ENCODE results near the gene NUDT3. TPM values are rescaled to one million over a fixed set of nuclear protein-coding genes. Genes with fewer than 3 reads are reported as not detected.

Gene NUDT3
- total RNA-seq, 1 experiment from 2014 or later = 23.6 TPM

DNA sequence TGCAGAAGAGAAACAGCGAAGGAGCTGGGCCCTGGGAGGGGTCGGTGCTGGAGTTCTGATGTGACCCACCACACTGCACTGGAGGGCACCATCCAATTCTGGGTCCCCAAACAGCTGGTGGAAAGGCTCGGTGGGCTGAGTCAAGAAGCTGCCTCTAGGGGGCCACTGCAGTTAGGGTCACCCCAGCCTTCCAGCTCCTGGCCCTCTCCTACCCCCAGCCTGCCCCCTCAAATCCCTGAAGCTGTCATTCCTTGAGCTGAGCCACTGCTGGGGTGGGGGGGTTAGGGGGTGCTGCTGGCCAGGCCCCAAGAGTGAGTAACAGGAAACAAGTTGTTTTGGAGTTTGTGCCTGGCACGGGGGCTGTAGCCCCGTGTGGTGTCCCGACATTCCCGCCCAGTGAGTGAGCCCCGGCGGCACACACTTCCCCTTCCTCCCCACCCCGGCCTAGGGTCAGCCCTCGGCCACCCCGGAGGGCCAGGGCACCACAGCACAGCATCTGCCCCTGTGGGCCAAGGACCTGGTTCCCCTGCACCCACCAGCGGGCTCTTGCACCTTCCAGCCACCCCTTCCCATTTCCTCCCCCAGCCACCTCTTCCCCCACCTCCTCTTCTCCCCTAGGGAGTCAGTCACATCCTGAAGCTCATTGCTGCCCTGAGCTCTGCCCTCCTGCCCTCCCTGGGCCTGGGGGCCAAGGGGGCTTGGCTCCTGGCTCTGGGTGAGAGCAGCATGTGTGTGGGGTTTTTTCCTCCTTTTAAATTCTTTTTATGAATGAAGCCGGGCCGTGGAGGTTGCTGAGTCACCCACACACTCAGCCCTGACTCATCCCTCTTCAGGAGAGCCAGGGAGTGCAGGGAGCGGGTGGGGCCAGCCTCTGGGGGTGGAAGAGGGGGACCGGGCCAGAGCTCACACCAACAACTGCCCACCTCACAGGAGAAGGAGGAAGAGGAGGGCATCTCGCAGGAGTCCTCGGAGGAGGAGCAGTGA, 148.3 kb downstream of the NUDT3 start:
- DNase-seq (ENCODE audit: unreplicated experiment) = peak; percentile 95
- ChIA-PET POLR2A (no interaction called here), CTCF (interaction anchor here (0.9 to 1.6 kb wide), 2 partner anchors 48 to 171 kb away, joined by 3 to 6 read pairs; no protein-coding TSS in a partner anchor)
- Mint-ChIP-seq H3K27ac (ENCODE audit: low read depth, unreplicated experiment) (peak overlapping the region; percentile 63), H3K4me1 (ENCODE audit: insufficient read depth, unreplicated experiment) (peaks cover 56% of the 10 kb centered on the region), H3K9me3 (ENCODE audit: unreplicated experiment) (no peaks in the 10 kb centered on the region), H3K4me3 (ENCODE audit: unreplicated experiment) (peak overlapping the region; percentile 59), H3K27me3 (ENCODE audit: insufficient read depth, unreplicated experiment) (no peaks in the 10 kb centered on the region), H3K36me3 (ENCODE audit: insufficient read depth, unreplicated experiment) (peaks cover 4% of the 10 kb centered on the region)
- no TSS peak for BruUV-seq (replicated peaks)
- TF ChIP-seq, protein P1, sequence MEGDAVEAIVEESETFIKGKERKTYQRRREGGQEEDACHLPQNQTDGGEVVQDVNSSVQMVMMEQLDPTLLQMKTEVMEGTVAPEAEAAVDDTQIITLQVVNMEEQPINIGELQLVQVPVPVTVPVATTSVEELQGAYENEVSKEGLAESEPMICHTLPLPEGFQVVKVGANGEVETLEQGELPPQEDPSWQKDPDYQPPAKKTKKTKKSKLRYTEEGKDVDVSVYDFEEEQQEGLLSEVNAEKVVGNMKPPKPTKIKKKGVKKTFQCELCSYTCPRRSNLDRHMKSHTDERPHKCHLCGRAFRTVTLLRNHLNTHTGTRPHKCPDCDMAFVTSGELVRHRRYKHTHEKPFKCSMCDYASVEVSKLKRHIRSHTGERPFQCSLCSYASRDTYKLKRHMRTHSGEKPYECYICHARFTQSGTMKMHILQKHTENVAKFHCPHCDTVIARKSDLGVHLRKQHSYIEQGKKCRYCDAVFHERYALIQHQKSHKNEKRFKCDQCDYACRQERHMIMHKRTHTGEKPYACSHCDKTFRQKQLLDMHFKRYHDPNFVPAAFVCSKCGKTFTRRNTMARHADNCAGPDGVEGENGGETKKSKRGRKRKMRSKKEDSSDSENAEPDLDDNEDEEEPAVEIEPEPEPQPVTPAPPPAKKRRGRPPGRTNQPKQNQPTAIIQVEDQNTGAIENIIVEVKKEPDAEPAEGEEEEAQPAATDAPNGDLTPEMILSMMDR (IDR thresholded peaks at IDR 0.05; ENCODE audit: unreplicated experiment) = peak; percentile 26
- intact Hi-C loops (cut with micrococcal nuclease) = loop anchor here (1.0 kb wide), 1 partner anchor 48 kb away; no protein-coding TSS in a partner anchor

DNA sequence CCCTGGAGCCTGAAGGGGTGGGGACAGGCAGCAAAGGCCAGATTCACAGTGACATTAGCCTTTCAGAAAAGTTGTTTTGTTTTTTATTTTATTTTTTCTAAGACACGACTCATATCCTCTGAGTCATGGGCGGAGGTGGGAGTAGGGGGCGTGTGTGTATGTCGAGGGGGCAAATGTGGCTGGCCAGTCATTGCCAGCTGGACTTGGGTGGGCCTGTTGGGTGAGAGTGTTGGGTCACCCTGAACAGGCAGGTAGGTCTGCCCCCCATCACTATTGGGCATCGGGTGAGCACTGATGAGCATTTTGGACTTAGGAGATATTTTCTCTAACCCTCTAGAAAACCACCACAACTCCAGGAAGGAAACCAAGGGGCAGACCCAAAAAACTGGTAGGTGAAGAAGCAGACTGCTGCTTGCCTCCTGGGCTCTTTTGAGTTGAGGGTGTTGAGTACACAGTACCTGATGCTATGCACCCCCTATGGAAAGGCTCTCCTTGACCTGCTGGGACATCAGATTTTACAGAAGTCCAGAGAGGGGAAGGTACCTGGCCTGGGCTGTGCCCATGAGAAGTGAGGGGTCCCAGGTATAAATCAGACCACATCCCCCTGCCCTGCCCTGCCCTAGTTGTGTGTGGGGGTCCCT, 149.2 kb downstream of the NUDT3 start:
- no TSS peak for BruUV-seq (replicated peaks)
- Mint-ChIP-seq H3K9me3 (ENCODE audit: unreplicated experiment) (no peaks in the 10 kb centered on the region), H3K4me1 (ENCODE audit: insufficient read depth, unreplicated experiment) (peaks cover 60% of the 10 kb centered on the region), H3K36me3 (ENCODE audit: insufficient read depth, unreplicated experiment) (peaks cover 4% of the 10 kb centered on the region), H3K4me3 (ENCODE audit: unreplicated experiment) (no peak overlapping the region), H3K27me3 (ENCODE audit: insufficient read depth, unreplicated experiment) (no peaks in the 10 kb centered on the region), H3K27ac (ENCODE audit: low read depth, unreplicated experiment) (no peak overlapping the region)
- intact Hi-C loops (cut with micrococcal nuclease) = no loop called here
- POLR2A ChIA-PET = no interaction called here
- DNase-seq (ENCODE audit: unreplicated experiment) = peak; percentile 21
- TF ChIP-seq, protein P1 (IDR thresholded peaks at IDR 0.05; ENCODE audit: unreplicated experiment) = no peak
- CTCF ChIA-PET = interaction anchor here (1.6 kb wide), 1 partner anchor 171 kb away, joined by 6 read pairs; no protein-coding TSS in a partner anchor

DNA sequence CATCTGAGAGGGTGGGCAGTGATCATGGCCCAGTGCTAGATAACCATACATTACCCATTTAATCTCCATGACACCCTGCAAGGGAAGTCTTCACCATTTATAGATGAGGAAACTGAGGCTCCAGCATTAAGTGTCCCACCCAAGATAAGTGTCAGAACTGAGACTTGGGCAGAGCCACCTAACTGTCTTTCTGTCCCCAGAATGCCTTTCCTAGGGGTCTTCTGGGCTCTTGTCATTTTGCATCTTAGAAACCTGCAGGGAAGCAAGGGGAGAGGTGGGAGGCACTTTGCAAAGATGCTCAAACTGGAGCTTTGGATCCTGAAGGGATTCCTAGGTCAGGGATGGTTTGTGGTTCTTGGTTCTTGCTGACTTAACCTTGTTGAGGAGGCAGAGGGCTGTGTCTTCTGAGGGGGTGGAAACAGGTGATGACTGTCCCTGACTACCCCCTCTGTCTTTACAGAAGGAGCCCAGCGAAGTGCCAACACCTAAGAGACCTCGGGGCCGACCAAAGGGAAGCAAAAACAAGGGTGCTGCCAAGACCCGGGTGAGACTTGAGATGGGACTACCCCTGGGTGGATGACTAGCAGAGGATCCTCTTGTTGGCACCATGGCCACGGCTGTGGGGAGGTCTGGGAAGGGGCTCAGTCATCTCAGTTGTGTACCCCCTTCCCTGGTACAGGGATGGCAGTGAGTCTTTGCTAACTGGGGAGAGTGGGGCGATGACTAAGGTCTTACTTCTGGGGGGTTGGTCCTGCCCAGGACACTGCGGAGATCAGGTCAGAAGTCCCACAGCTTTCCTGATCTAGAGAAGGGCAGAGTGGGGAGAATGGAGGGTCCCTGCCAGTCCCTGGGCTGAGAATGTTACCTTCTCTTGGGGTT, 150.0 kb downstream of the NUDT3 start:
- no peak overlapping the region for H3K4me3 Mint-ChIP-seq (ENCODE audit: unreplicated experiment)
- no peaks in the 10 kb centered on the region for H3K9me3 Mint-ChIP-seq (ENCODE audit: unreplicated experiment)
- intact Hi-C loops (cut with micrococcal nuclease) = no loop called here
- H3K36me3 Mint-ChIP-seq (ENCODE audit: insufficient read depth, unreplicated experiment) = peaks cover 4% of the 10 kb centered on the region
- no TSS peak for BruUV-seq (replicated peaks)
- no peak overlapping the region for H3K27ac Mint-ChIP-seq (ENCODE audit: low read depth, unreplicated experiment)
- H3K4me1 Mint-ChIP-seq (ENCODE audit: insufficient read depth, unreplicated experiment) = peaks cover 54% of the 10 kb centered on the region
- DNase-seq (ENCODE audit: unreplicated experiment) = no peak
- POLR2A ChIA-PET = no interaction called here
- CTCF ChIA-PET = interaction anchor here (0.6 kb wide), 1 partner anchor 367 kb away, joined by 3 read pairs; no protein-coding TSS in a partner anchor
- TF ChIP-seq, protein P1 (IDR thresholded peaks at IDR 0.05; ENCODE audit: unreplicated experiment) = no peak
- no peaks in the 10 kb centered on the region for H3K27me3 Mint-ChIP-seq (ENCODE audit: insufficient read depth, unreplicated experiment)
